ENCODE data around the gene MANBA.
"Not testable (repeated sequence)": the region's sequence is repeated elsewhere in the genome, so short reads cannot be mapped to it uniquely, and the experiment has no call there.

Gene MANBA

GRCh38 chr4:102743352-102743751 is 17.4 kb downstream of the MANBA start:
- DNase-seq (ENCODE audit: insufficient read length, low spot score) = not testable (repeated sequence)
- peak; percentile 65 for FAIRE-seq
- peak; percentile 82 for TF ChIP-seq SPI1 (IDR thresholded peaks at IDR 0.05; ENCODE audit: low read depth, low read length)

- not testable (repeated sequence) for FAIRE-seq; DNase-seq (ENCODE audit: insufficient read length, low spot score)
Measured at GRCh38 chr4:102738802-102739201, 22.0 kb downstream of the MANBA start.

GRCh38 chr4:102736636-102737549 is 23.9 kb downstream of the MANBA start:
- no peak for FAIRE-seq
- no peak for DNase-seq (ENCODE audit: insufficient read length, low spot score)
- no peak for TF ChIP-seq POLR2AphosphoS5 (IDR thresholded peaks at IDR 0.05; ENCODE audit: low read depth, low read length)
- no peak for TF ChIP-seq TAF1 (IDR thresholded peaks at IDR 0.05; ENCODE audit: low read depth, low read length)
- no peak for TF ChIP-seq POU2F2 (IDR thresholded peaks at IDR 0.05; ENCODE audit: low read depth, low read length)
- no peak for TF ChIP-seq POLR2A (IDR thresholded peaks at IDR 0.05; ENCODE audit: low read depth, low read length)

GRCh38 chr4:102735582-102735981 is 25.2 kb downstream of the MANBA start:
- no peak for DNase-seq (ENCODE audit: insufficient read length, low spot score)
- FAIRE-seq = no peak
- no peak for TF ChIP-seq POU2F2 (IDR thresholded peaks at IDR 0.05; ENCODE audit: low read depth, low read length)
- no peak for TF ChIP-seq POLR2AphosphoS5 (IDR thresholded peaks at IDR 0.05; ENCODE audit: low read depth, low read length)
- no peak for TF ChIP-seq POLR2A (IDR thresholded peaks at IDR 0.05; ENCODE audit: low read depth, low read length)
- no peak for TF ChIP-seq PAX5 (IDR thresholded peaks at IDR 0.05; ENCODE audit: insufficient read depth, low read length, severe bottlenecking)
- no peak for TF ChIP-seq SPI1 (IDR thresholded peaks at IDR 0.05; ENCODE audit: low read depth, low read length)
- no peak for TF ChIP-seq TAF1 (IDR thresholded peaks at IDR 0.05; ENCODE audit: low read depth, low read length)

GRCh38 chr4:102734591-102735385 is 26.0 kb downstream of the MANBA start:
- TF ChIP-seq SPI1 (IDR thresholded peaks at IDR 0.05; ENCODE audit: low read depth, low read length) (peak; percentile 92), TAF1 (IDR thresholded peaks at IDR 0.05; ENCODE audit: low read depth, low read length) (no peak)
- FAIRE-seq (peak; percentile 85), DNase-seq (ENCODE audit: insufficient read length, low spot score) (peak; percentile 25)

- FAIRE-seq = no peak
- TF ChIP-seq PAX5 (IDR thresholded peaks at IDR 0.05; ENCODE audit: insufficient read depth, low read length, severe bottlenecking) (no peak), TAF1 (IDR thresholded peaks at IDR 0.05; ENCODE audit: low read depth, low read length) (no peak), POLR2A (IDR thresholded peaks at IDR 0.05; ENCODE audit: low read depth, low read length) (no peak), POU2F2 (IDR thresholded peaks at IDR 0.05; ENCODE audit: low read depth, low read length) (no peak), POLR2AphosphoS5 (IDR thresholded peaks at IDR 0.05; ENCODE audit: low read depth, low read length) (no peak), SPI1 (IDR thresholded peaks at IDR 0.05; ENCODE audit: low read depth, low read length) (no peak)
- DNase-seq (ENCODE audit: insufficient read length, low spot score) = no peak
Measured at GRCh38 chr4:102734116-102734515, 26.7 kb downstream of the MANBA start.

GRCh38 chr4:102733084-102733483 is 27.7 kb downstream of the MANBA start:
- FAIRE-seq = no peak
- TF ChIP-seq SPI1 (IDR thresholded peaks at IDR 0.05; ENCODE audit: low read depth, low read length) (no peak), POLR2AphosphoS5 (IDR thresholded peaks at IDR 0.05; ENCODE audit: low read depth, low read length) (no peak), POLR2A (IDR thresholded peaks at IDR 0.05; ENCODE audit: low read depth, low read length) (no peak), POU2F2 (IDR thresholded peaks at IDR 0.05; ENCODE audit: low read depth, low read length) (no peak), TAF1 (IDR thresholded peaks at IDR 0.05; ENCODE audit: low read depth, low read length) (no peak), PAX5 (IDR thresholded peaks at IDR 0.05; ENCODE audit: insufficient read depth, low read length, severe bottlenecking) (no peak)

GRCh38 chr4:102732678-102733077 is 28.1 kb downstream of the MANBA start:
- FAIRE-seq (no peak), DNase-seq (ENCODE audit: insufficient read length, low spot score) (no peak)
- TF ChIP-seq TAF1 (IDR thresholded peaks at IDR 0.05; ENCODE audit: low read depth, low read length) = no peak
- TF ChIP-seq POLR2A (IDR thresholded peaks at IDR 0.05; ENCODE audit: low read depth, low read length) = no peak
- TF ChIP-seq POLR2AphosphoS5 (IDR thresholded peaks at IDR 0.05; ENCODE audit: low read depth, low read length) = no peak
- no peak for TF ChIP-seq SPI1 (IDR thresholded peaks at IDR 0.05; ENCODE audit: low read depth, low read length)
- TF ChIP-seq PAX5 (IDR thresholded peaks at IDR 0.05; ENCODE audit: insufficient read depth, low read length, severe bottlenecking) = no peak
- no peak for TF ChIP-seq POU2F2 (IDR thresholded peaks at IDR 0.05; ENCODE audit: low read depth, low read length)

More at GRCh38 chr4:102733084-102733483, 27.7 kb downstream of the MANBA start:
- DNase-seq (ENCODE audit: insufficient read length, low spot score) = no peak

- no peak for DNase-seq (ENCODE audit: insufficient read length, low spot score)
- FAIRE-seq = no peak
- no peak for TF ChIP-seq POU2F2 (IDR thresholded peaks at IDR 0.05; ENCODE audit: low read depth, low read length)
- TF ChIP-seq POLR2A (IDR thresholded peaks at IDR 0.05; ENCODE audit: low read depth, low read length) = no peak
- TF ChIP-seq PAX5 (IDR thresholded peaks at IDR 0.05; ENCODE audit: insufficient read depth, low read length, severe bottlenecking) = no peak
- no peak for TF ChIP-seq SPI1 (IDR thresholded peaks at IDR 0.05; ENCODE audit: low read depth, low read length)
- no peak for TF ChIP-seq TAF1 (IDR thresholded peaks at IDR 0.05; ENCODE audit: low read depth, low read length)
- TF ChIP-seq POLR2AphosphoS5 (IDR thresholded peaks at IDR 0.05; ENCODE audit: low read depth, low read length) = no peak
Measured at GRCh38 chr4:102730968-102731533, 29.7 kb downstream of the MANBA start.

- not testable (repeated sequence) for DNase-seq (ENCODE audit: insufficient read length, low spot score)
- peak; percentile 55 for FAIRE-seq
Measured at GRCh38 chr4:102729486-102729885, 31.3 kb downstream of the MANBA start.

GRCh38 chr4:102726919-102727318 is 33.8 kb downstream of the MANBA start:
- not testable (repeated sequence) for DNase-seq (ENCODE audit: insufficient read length, low spot score); FAIRE-seq
